Thyroid gland (tissue), 4 donors: Measurements from ENCODE around the gene EGLN3.

Experiments
- POLR2A ChIP-seq, 2 donors: fragments of 450-650 bp; IDR thresholded peaks; one replicate each; pipeline ENCODE4 v1.6.1; 2017; ENCODE audit warnings: antibody characterized with exemption in 2 of 2, mild to moderate bottlenecking in 2 of 2, moderate library complexity in 1 of 2
- TF ChIP-seq, protein P1 (sequence below), 6 experiments: fragments of 200-600 bp in 3 of 6; fragments of 450-650 bp in 3 of 6; sonication (generic) in 3 of 6; IDR thresholded peaks; one replicate each; pipeline ENCODE4 v1.5.1; 2016 to 2019; ENCODE audit warnings: antibody characterized with exemption in 6 of 6, mild to moderate bottlenecking in 2 of 6, inconsistent platforms in 1 of 6, moderate library complexity in 1 of 6

DNA sequence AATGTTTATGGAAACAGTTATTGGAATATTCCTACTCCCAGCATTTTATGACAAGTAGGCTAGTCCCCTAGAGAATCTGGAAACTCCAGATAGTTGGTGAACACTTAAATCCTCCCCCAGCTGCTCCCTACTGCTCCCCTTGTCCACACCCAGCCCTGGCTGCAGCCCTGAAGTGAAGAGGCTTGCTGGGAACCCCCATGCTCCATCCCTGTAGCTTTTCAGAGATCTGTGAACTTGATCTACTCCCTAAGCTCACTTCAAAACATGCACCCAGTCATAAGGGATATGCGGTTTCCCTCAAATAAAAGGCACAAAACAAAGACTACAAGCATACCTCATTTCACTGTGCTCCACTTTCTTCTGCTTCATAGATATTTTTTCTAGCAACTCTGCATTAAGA lies 33.2 kb downstream of the EGLN3 start:
- TF ChIP-seq, protein P1, sequence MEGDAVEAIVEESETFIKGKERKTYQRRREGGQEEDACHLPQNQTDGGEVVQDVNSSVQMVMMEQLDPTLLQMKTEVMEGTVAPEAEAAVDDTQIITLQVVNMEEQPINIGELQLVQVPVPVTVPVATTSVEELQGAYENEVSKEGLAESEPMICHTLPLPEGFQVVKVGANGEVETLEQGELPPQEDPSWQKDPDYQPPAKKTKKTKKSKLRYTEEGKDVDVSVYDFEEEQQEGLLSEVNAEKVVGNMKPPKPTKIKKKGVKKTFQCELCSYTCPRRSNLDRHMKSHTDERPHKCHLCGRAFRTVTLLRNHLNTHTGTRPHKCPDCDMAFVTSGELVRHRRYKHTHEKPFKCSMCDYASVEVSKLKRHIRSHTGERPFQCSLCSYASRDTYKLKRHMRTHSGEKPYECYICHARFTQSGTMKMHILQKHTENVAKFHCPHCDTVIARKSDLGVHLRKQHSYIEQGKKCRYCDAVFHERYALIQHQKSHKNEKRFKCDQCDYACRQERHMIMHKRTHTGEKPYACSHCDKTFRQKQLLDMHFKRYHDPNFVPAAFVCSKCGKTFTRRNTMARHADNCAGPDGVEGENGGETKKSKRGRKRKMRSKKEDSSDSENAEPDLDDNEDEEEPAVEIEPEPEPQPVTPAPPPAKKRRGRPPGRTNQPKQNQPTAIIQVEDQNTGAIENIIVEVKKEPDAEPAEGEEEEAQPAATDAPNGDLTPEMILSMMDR (IDR thresholded peaks at IDR 0.05) = no peak
- TF ChIP-seq POLR2A (IDR thresholded peaks at IDR 0.05) = no peak
